WTC11 (cell line): ENCODE data around the gene F10. TPM values are rescaled to one million over a fixed set of nuclear protein-coding genes. Genes with fewer than 3 reads are reported as not detected.

Experiments
- ATAC-seq: fragments of 200-7000 bp; cut with Tn5 transposase; 2 replicates; pipeline ENCODE4 v1.10.0; 2021; ENCODE audit warnings: mild to moderate bottlenecking, moderate library complexity
- CTCF ChIA-PET: fragments of 300-600 bp; sonication (Branson Sonifier 250); formaldehyde crosslinking; loops from one replicate; lab custom pipeline; 2021; ENCODE audit warnings: antibody characterized with exemption; lab: Charles Lee
- POLR2A ChIA-PET: fragments of 350-600 bp; sonication (Branson Sonifier 250); formaldehyde crosslinking; loops from one replicate; lab custom pipeline; 2021; ENCODE audit warnings: antibody characterized with exemption; lab: Charles Lee
- DNase-seq: peaks from one replicate; pipeline ENCODE4 v3.0.0; 2021; ENCODE audit warnings: low spot score
- H3K27ac Mint-ChIP-seq: 2 replicates; pipeline ENCODE4 v1.8.0; 2021; ENCODE audit warnings: mixed read lengths
- H3K27me3 Mint-ChIP-seq: 2 replicates; pipeline ENCODE4 v1.8.0; 2021; ENCODE audit warnings: low read depth, mild to moderate bottlenecking, moderate library complexity, mixed read lengths
- H3K36me3 Mint-ChIP-seq: 2 replicates; pipeline ENCODE4 v1.8.0; 2021; ENCODE audit warnings: mixed read lengths
- H3K4me1 Mint-ChIP-seq: 2 replicates; pipeline ENCODE4 v1.8.0; 2022; ENCODE audit warnings: mixed read lengths
- H3K4me3 Mint-ChIP-seq: 2 replicates; pipeline ENCODE4 v1.8.0; 2021; ENCODE audit warnings: mild to moderate bottlenecking, moderate library complexity, mixed read lengths
- H3K9me3 Mint-ChIP-seq: 2 replicates; pipeline ENCODE4 v1.8.0; 2021; ENCODE audit warnings: mixed read lengths
- ATF1 ChIP-seq: sonication (generic); formaldehyde crosslinking; IDR thresholded peaks from 2 replicates; pipeline ENCODE4 v1.8.1; 2023; ENCODE audit warnings: mild to moderate bottlenecking, moderate library complexity, missing genetic modification reagents
- FOXP1 ChIP-seq: sonication (generic); formaldehyde crosslinking; IDR thresholded peaks from 2 replicates; pipeline ENCODE4 v1.8.0; 2022; ENCODE audit warnings: missing genetic modification reagents, mild to moderate bottlenecking, moderate library complexity, borderline replicate concordance
- GABPB1 ChIP-seq: sonication (generic); formaldehyde crosslinking; IDR thresholded peaks from 2 replicates; pipeline ENCODE4 v1.8.1; 2023; ENCODE audit warnings: mild to moderate bottlenecking, missing genetic modification reagents
- KAT7 ChIP-seq: sonication (generic); formaldehyde crosslinking; IDR thresholded peaks from 2 replicates; pipeline ENCODE4 v1.8.1; 2023; ENCODE audit warnings: missing genetic modification reagents, mild to moderate bottlenecking, borderline replicate concordance
- MXD4 ChIP-seq: fragments of 250-450 bp; sonication (Bioruptor Pico); IDR thresholded peaks from 2 replicates; pipeline ENCODE4 v1.8.0; 2021; ENCODE audit warnings: mild to moderate bottlenecking, moderate library complexity, borderline replicate concordance
- NFATC4 ChIP-seq: fragments of 250-450 bp; sonication (Bioruptor Pico); IDR thresholded peaks from 2 replicates; pipeline ENCODE4 v1.9.0; 2021; ENCODE audit warnings: mild to moderate bottlenecking
- NFE2L1 ChIP-seq: sonication (generic); formaldehyde crosslinking; IDR thresholded peaks from 2 replicates; pipeline ENCODE4 v1.8.1; 2023; ENCODE audit warnings: missing genetic modification reagents
- NFYB ChIP-seq: sonication (generic); formaldehyde crosslinking; conservative IDR thresholded peaks from 2 replicates; pipeline ENCODE4 v1.8.0; 2022; ENCODE audit warnings: low read depth, missing genetic modification reagents
- NR3C1 ChIP-seq: sonication (generic); formaldehyde crosslinking; conservative IDR thresholded peaks from 2 replicates; pipeline ENCODE4 v1.8.1; 2023; ENCODE audit warnings: low read depth, mild to moderate bottlenecking, missing genetic modification reagents
- OVOL2 ChIP-seq: fragments of 250-450 bp; sonication (Bioruptor Pico); IDR thresholded peaks from 2 replicates; pipeline ENCODE4 v1.9.0; 2021; ENCODE audit warnings: mild to moderate bottlenecking, borderline replicate concordance
- PRRX2 ChIP-seq: fragments of 250-450 bp; sonication (Bioruptor Pico); IDR thresholded peaks from 2 replicates; pipeline ENCODE4 v1.8.0; 2021; ENCODE audit warnings: mild to moderate bottlenecking
- RELA ChIP-seq: sonication (generic); formaldehyde crosslinking; IDR thresholded peaks from 2 replicates; pipeline ENCODE4 v1.8.1; 2022; ENCODE audit warnings: missing genetic modification reagents, mild to moderate bottlenecking, borderline replicate concordance
- SMAD3 ChIP-seq: sonication (generic); formaldehyde crosslinking; IDR thresholded peaks from 2 replicates; pipeline ENCODE4 v1.8.0; 2022; ENCODE audit warnings: missing genetic modification reagents, mild to moderate bottlenecking, borderline replicate concordance
- SP1 ChIP-seq: sonication (generic); formaldehyde crosslinking; conservative IDR thresholded peaks from 2 replicates; pipeline ENCODE4 v1.8.1; 2022; ENCODE audit warnings: missing genetic modification reagents
- ZNF219 ChIP-seq: sonication (generic); formaldehyde crosslinking; IDR thresholded peaks from 2 replicates; pipeline ENCODE4 v1.8.0; 2023; ENCODE audit warnings: missing genetic modification reagents, mild to moderate bottlenecking, borderline replicate concordance
- ZNF263 ChIP-seq: sonication (generic); formaldehyde crosslinking; IDR thresholded peaks from 2 replicates; pipeline ENCODE4 v1.8.1; 2022; ENCODE audit warnings: low read depth, mild to moderate bottlenecking, moderate library complexity, missing genetic modification reagents
- ZNF416 ChIP-seq: fragments of 250-450 bp; sonication (Bioruptor Pico); IDR thresholded peaks from 2 replicates; pipeline ENCODE4 v1.9.0; 2021; ENCODE audit warnings: mild to moderate bottlenecking, inconsistent platforms
- ZNF423 ChIP-seq: fragments of 250-450 bp; sonication (Bioruptor Pico); IDR thresholded peaks from 2 replicates; pipeline ENCODE4 v2.1.2; 2022; ENCODE audit warnings: mild to moderate bottlenecking, moderate library complexity
- total RNA-seq: library from RNA; stranded (reverse); gene quantifications from 3 replicates; pipeline ENCODE4 v1.2.3, GENCODE V29; 2021
- TF ChIP-seq, protein P1 (sequence below): sonication (generic); formaldehyde crosslinking; IDR thresholded peaks from 2 replicates; pipeline ENCODE4 v1.8.1; 2023; ENCODE audit warnings: mild to moderate bottlenecking, missing genetic modification reagents, moderate library complexity
- TF ChIP-seq, protein P2 (sequence below): sonication (generic); formaldehyde crosslinking; IDR thresholded peaks from 2 replicates; pipeline ENCODE4 v1.8.0; 2022; ENCODE audit warnings: mild to moderate bottlenecking, missing genetic modification reagents
- TF ChIP-seq, protein P3 (sequence below): fragments of 250-450 bp; sonication (Bioruptor Pico); IDR thresholded peaks from 2 replicates; pipeline ENCODE4 v1.9.0; 2021; ENCODE audit warnings: mild to moderate bottlenecking, borderline replicate concordance
- TF ChIP-seq, protein P4 (sequence below): sonication (generic); formaldehyde crosslinking; IDR thresholded peaks from 2 replicates; pipeline ENCODE4 v1.8.1; 2023; ENCODE audit warnings: mild to moderate bottlenecking, missing genetic modification reagents
- TF ChIP-seq, protein P5 (sequence below): fragments of 250-450 bp; sonication (Bioruptor Pico); conservative IDR thresholded peaks from 2 replicates; pipeline ENCODE4 v1.9.0; 2021; ENCODE audit warnings: mild to moderate bottlenecking
- TF ChIP-seq, protein P6 (sequence below): sonication (generic); formaldehyde crosslinking; IDR thresholded peaks from 2 replicates; pipeline ENCODE4 v1.8.1; 2022; ENCODE audit warnings: mild to moderate bottlenecking, moderate library complexity, missing genetic modification reagents

F10 gene
- total RNA-seq, 1 experiment from 2014 or later, result 0.87 TPM

DNA sequence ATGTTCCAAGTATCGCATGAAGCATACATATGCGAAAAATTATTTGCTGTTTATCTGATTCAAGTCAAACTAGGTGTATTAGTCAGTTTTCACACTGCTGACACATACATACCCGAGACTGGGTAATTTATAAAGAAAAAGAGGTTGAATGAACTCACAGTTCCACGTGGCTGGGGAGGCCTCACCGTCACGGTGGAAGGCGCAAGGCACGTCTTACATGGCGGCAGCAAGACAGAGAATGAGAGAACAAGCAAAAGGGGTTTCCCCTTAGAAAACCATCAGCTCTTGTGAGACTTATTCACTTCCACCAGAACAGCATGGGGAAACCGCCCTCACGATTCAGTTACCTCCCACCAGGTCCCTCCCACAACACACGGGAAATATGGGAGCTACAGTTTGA, 22.9 kb downstream of the F10 start:
- DNase-seq, result no peak
- no peak overlapping the region for H3K4me3 Mint-ChIP-seq
- H3K27ac Mint-ChIP-seq, result no peak overlapping the region
- TF ChIP-seq SP1 (CRISPR knock-in tag) (no peak), NFATC4 (CRISPR knock-in tag) (no peak), ZNF416 (CRISPR knock-in tag) (no peak), FOXP1 (CRISPR knock-in tag) (no peak), ZNF219 (CRISPR knock-in tag) (no peak), ATF1 (CRISPR knock-in tag) (no peak), KAT7 (CRISPR knock-in tag) (no peak), RELA (CRISPR knock-in tag) (no peak), PRRX2 (no peak), NFYB (CRISPR knock-in tag) (no peak)
- TF ChIP-seq, protein P1, sequence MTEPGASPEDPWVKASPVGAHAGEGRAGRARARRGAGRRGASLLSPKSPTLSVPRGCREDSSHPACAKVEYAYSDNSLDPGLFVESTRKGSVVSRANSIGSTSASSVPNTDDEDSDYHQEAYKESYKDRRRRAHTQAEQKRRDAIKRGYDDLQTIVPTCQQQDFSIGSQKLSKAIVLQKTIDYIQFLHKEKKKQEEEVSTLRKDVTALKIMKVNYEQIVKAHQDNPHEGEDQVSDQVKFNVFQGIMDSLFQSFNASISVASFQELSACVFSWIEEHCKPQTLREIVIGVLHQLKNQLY (CRISPR knock-in tag), result no peak
- TF ChIP-seq, protein P2, sequence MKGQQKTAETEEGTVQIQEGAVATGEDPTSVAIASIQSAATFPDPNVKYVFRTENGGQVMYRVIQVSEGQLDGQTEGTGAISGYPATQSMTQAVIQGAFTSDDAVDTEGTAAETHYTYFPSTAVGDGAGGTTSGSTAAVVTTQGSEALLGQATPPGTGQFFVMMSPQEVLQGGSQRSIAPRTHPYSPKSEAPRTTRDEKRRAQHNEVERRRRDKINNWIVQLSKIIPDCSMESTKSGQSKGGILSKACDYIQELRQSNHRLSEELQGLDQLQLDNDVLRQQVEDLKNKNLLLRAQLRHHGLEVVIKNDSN (CRISPR knock-in tag), result no peak
- TF ChIP-seq, protein P3, sequence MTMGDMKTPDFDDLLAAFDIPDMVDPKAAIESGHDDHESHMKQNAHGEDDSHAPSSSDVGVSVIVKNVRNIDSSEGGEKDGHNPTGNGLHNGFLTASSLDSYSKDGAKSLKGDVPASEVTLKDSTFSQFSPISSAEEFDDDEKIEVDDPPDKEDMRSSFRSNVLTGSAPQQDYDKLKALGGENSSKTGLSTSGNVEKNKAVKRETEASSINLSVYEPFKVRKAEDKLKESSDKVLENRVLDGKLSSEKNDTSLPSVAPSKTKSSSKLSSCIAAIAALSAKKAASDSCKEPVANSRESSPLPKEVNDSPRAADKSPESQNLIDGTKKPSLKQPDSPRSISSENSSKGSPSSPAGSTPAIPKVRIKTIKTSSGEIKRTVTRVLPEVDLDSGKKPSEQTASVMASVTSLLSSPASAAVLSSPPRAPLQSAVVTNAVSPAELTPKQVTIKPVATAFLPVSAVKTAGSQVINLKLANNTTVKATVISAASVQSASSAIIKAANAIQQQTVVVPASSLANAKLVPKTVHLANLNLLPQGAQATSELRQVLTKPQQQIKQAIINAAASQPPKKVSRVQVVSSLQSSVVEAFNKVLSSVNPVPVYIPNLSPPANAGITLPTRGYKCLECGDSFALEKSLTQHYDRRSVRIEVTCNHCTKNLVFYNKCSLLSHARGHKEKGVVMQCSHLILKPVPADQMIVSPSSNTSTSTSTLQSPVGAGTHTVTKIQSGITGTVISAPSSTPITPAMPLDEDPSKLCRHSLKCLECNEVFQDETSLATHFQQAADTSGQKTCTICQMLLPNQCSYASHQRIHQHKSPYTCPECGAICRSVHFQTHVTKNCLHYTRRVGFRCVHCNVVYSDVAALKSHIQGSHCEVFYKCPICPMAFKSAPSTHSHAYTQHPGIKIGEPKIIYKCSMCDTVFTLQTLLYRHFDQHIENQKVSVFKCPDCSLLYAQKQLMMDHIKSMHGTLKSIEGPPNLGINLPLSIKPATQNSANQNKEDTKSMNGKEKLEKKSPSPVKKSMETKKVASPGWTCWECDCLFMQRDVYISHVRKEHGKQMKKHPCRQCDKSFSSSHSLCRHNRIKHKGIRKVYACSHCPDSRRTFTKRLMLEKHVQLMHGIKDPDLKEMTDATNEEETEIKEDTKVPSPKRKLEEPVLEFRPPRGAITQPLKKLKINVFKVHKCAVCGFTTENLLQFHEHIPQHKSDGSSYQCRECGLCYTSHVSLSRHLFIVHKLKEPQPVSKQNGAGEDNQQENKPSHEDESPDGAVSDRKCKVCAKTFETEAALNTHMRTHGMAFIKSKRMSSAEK (CRISPR knock-in tag), result no peak
- TF ChIP-seq, protein P4, sequence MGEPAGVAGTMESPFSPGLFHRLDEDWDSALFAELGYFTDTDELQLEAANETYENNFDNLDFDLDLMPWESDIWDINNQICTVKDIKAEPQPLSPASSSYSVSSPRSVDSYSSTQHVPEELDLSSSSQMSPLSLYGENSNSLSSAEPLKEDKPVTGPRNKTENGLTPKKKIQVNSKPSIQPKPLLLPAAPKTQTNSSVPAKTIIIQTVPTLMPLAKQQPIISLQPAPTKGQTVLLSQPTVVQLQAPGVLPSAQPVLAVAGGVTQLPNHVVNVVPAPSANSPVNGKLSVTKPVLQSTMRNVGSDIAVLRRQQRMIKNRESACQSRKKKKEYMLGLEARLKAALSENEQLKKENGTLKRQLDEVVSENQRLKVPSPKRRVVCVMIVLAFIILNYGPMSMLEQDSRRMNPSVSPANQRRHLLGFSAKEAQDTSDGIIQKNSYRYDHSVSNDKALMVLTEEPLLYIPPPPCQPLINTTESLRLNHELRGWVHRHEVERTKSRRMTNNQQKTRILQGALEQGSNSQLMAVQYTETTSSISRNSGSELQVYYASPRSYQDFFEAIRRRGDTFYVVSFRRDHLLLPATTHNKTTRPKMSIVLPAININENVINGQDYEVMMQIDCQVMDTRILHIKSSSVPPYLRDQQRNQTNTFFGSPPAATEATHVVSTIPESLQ (CRISPR knock-in tag), result no peak
- TF ChIP-seq, protein P5, sequence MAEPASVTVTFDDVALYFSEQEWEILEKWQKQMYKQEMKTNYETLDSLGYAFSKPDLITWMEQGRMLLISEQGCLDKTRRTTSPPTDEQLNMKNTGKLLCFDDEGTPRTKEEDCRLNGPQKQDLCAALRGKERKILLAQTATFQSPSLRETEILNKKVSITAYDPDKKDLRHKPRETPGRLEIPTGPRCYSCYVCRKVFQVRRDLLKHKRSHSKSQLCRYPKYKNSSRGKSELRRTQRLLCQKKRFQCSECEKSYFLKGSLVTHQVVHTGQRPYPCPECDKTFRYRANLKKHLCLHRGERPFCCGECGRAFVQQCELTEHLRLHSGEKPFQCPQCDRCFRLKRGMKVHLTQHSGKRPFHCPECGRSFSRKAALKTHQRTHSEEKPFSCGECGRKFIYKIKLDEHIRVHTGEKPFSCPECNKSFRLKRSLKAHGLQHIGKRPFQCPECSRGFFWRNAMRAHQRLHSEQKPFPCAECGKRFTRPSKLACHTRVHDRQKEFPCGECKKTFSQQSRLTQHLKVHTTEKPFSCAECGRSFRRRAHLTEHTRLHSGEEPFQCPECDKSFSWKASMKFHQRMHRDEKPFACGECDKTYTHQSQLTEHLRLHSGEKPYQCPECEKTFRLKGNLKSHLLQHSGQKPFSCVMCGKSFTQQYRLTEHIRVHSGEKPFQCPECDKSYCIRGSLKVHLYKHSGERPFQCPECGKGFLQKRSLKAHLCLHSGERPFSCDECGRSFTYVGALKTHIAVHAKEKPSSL (CRISPR knock-in tag), result no peak
- ATAC-seq, result no peak
- ChIA-PET CTCF (no interaction called here), POLR2A (no interaction called here)
- no peaks in the 10 kb centered on the region for H3K9me3 Mint-ChIP-seq
- no peaks in the 10 kb centered on the region for H3K27me3 Mint-ChIP-seq
- no peaks in the 10 kb centered on the region for H3K4me1 Mint-ChIP-seq
- H3K36me3 Mint-ChIP-seq, result no peaks in the 10 kb centered on the region

DNA sequence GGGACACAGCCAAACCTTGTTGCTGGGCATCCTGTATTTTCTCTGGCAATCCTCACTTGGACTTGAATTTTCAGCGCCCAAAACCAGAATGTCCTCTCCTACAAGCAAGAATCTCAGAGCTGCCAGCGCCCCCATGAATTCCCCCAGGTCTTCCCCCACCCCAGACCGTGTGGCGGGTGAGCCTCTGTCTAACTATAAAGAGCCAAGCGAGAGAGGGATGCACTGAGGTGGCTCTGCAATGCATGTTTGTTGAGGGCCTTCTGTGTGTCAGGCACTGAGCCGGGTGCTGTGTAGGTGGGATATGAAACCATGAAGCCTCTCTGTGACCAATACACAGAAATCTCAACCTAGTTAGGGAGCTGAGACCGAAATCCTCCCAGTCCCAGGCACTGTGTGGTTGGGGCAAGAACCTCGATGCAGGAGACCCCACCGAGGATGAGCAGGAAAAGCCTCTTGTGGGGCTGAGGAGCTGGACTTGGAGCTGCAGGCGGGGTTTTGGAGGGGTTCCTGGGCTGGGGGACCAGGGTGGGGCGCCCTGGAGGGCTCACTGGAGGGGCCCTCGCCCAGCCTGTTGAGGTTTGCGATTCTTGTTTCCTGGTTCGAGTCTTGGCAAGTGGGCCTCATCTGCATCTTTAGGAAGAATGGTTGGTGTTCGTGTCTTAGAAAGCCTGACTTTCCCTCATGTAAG, 23.5 kb downstream of the F10 start:
- DNase-seq (no peak), ATAC-seq (no peak)
- Mint-ChIP-seq H3K27ac (no peak overlapping the region), H3K9me3 (no peaks in the 10 kb centered on the region), H3K36me3 (no peaks in the 10 kb centered on the region), H3K27me3 (peaks cover 4% of the 10 kb centered on the region), H3K4me3 (no peak overlapping the region), H3K4me1 (no peaks in the 10 kb centered on the region)
- ChIA-PET CTCF (interaction anchor here (2.0 kb wide), 1 partner anchor 116 kb away, joined by 5 read pairs; no protein-coding TSS in a partner anchor), POLR2A (no interaction called here)
- TF ChIP-seq SMAD3 (CRISPR knock-in tag) (no peak), NFYB (CRISPR knock-in tag) (no peak), ZNF263 (CRISPR knock-in tag) (no peak), OVOL2 (CRISPR knock-in tag) (no peak), NFE2L1 (CRISPR knock-in tag) (no peak), NR3C1 (CRISPR knock-in tag) (no peak), MXD4 (CRISPR knock-in tag) (no peak), ZNF423 (CRISPR knock-in tag) (no peak), RELA (CRISPR knock-in tag) (no peak), FOXP1 (CRISPR knock-in tag) (no peak), GABPB1 (CRISPR knock-in tag) (no peak)
- TF ChIP-seq, protein P6, sequence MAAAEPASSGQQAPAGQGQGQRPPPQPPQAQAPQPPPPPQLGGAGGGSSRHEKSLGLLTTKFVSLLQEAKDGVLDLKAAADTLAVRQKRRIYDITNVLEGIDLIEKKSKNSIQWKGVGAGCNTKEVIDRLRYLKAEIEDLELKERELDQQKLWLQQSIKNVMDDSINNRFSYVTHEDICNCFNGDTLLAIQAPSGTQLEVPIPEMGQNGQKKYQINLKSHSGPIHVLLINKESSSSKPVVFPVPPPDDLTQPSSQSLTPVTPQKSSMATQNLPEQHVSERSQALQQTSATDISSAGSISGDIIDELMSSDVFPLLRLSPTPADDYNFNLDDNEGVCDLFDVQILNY, result no peak
